ENCODE results near the gene TSPAN9.

Gene TSPAN9

DNA sequence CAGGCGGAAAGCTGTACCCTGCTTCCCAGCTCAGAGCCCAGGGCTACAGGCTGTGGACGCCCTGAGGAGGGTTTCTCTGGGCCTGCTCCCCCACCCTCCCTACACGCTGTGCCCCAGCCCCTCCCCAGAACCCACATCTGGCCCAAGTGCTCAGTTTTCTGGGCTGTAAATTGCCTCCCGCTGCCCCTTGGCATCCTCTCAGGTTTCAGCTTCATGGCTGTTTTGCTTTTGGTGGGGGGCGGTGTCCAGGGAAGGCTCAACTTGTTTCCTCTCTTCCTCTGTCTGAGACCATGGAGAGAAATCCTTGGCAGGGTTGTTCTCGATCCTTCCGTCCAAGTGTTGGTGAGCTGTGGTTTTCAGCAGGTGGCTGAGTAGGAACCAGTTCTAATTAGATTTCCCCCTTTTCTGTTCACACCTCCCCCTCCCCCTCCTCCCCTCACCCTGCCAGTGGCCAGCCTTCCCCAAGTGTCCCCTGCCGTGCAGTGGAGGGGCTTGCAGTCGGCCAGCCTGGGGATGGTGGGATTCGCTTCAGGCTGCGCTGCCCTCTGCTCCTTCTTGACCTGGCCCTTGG lies 61.8 kb downstream of the TSPAN9 start:
- H3K27me3 ChIP-seq (replicated peaks; ENCODE audit: control insufficient read depth, insufficient read depth, low read length) = no peaks in the 10 kb centered on the region
- H3K9me3 ChIP-seq (ENCODE audit: control insufficient read depth, low read length) = no peaks in the 10 kb centered on the region
- no peak for DNase-seq (ENCODE audit: low read depth)
- H3K4me3 ChIP-seq (ENCODE audit: low read length) = no peak overlapping the region
- no peaks in the 10 kb centered on the region for H3K36me3 ChIP-seq (ENCODE audit: control insufficient read depth, insufficient read depth, low read length, severe bottlenecking)
- H3K9ac ChIP-seq (ENCODE audit: low read length) = no peak overlapping the region
- H3K4me1 ChIP-seq (ENCODE audit: control insufficient read depth, insufficient read depth, low read length) = no peaks in the 10 kb centered on the region

DNA sequence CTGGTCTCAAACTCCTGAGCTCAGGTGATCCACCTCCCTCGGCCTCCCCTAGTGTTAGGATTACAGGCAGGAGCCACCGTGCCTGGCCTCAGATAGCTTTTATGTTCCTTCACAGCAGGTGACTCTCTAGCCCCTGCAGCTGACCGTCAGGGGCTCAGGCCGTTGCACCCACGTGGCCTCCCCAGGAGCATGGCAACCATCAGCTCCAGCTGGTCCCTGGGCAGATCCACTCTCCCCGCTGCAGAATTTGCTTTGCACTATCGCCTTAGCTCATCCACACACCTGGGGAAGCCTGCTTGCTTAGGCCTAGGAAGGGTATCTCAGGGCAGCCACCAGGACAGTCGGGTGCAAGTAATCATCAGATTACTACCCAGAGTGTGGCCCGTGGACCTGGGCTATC lies 62.6 kb downstream of the TSPAN9 start:
- no peak for DNase-seq (ENCODE audit: low read depth)
- Histone ChIP-seq H3K4me1 (ENCODE audit: control insufficient read depth, insufficient read depth, low read length) (no peaks in the 10 kb centered on the region), H3K9ac (ENCODE audit: low read length) (no peak overlapping the region), H3K27me3 (replicated peaks; ENCODE audit: control insufficient read depth, insufficient read depth, low read length) (no peaks in the 10 kb centered on the region), H3K36me3 (ENCODE audit: control insufficient read depth, insufficient read depth, low read length, severe bottlenecking) (no peaks in the 10 kb centered on the region), H3K4me3 (ENCODE audit: low read length) (no peak overlapping the region), H3K9me3 (ENCODE audit: control insufficient read depth, low read length) (no peaks in the 10 kb centered on the region)

DNA sequence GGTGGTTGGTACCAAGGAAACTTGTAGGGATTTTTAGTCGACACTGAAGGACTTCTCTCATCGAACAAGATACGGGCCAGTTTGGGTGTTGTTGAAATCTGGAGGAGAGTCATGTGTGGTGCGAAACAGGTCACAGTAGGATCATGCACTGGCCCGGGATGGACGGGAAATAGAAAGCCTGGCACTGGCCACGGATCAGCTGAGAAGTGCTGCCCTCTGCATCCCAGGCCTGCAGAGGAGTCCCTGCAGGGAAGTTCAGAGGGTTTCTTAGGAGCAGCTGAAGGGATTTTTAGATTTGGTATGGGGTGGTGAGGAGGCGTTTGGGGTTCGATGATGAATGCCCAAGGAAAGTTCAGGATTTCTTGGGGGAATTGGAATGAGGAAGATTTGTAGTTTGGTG lies 63.1 kb downstream of the TSPAN9 start:
- Histone ChIP-seq H3K4me3 (ENCODE audit: low read length) (no peak overlapping the region), H3K9ac (ENCODE audit: low read length) (no peak overlapping the region), H3K27me3 (replicated peaks; ENCODE audit: control insufficient read depth, insufficient read depth, low read length) (no peaks in the 10 kb centered on the region), H3K9me3 (ENCODE audit: control insufficient read depth, low read length) (no peaks in the 10 kb centered on the region), H3K4me1 (ENCODE audit: control insufficient read depth, insufficient read depth, low read length) (no peaks in the 10 kb centered on the region), H3K36me3 (ENCODE audit: control insufficient read depth, insufficient read depth, low read length, severe bottlenecking) (no peaks in the 10 kb centered on the region)
- no peak for DNase-seq (ENCODE audit: low read depth)

DNA sequence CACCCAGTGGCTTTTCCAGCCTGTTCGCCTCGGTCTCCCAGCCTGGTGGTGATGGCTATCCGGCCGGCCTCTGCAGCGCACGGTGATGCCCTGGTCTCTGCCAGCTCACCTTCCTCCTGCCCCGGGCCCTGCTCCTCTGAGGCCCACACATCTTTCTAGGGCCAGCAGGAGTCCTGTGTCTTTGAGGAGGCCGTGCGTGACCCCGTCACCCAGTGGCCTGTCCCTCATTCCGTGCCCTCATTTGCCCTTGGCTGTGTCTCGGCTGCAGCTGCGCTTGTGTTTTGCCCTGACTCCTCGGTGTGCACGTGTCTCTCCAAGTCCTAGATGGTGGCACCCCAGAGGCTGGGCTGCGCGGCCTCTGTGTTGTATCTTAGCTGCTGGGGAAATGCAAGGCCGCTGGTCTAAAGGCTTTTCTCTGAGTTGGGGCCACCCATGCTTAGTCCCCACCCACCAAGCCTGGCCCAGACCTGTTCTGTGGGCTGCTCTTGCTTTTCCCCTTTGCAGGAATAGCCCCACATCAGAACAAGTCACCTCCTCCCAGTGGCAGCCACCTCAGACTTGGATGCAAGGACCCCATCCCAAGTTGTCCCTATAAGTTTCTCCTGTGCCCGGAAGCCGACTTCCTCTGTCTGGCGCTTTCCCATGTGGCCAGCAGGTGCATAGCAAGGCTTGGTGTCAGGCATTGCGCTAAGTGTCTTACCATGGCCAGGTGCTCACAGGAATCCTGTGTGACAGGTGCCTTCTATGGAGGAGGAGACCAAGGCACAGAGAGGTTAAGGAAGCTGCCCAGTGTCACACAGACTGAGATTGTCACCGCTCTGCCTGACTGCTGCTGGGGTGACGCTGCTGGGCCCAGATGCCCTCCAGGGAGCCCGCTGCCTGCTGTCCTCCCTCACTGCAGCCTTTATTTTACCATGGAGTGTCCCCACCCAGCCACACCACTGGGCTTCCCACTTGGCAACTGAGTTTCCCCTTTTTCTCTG lies 64.5 kb downstream of the TSPAN9 start:
- DNase-seq (ENCODE audit: low read depth) = no peak
- Histone ChIP-seq H3K9ac (ENCODE audit: low read length) (no peak overlapping the region), H3K4me1 (ENCODE audit: control insufficient read depth, insufficient read depth, low read length) (no peaks in the 10 kb centered on the region), H3K9me3 (ENCODE audit: control insufficient read depth, low read length) (no peaks in the 10 kb centered on the region), H3K4me3 (ENCODE audit: low read length) (no peak overlapping the region), H3K36me3 (ENCODE audit: control insufficient read depth, insufficient read depth, low read length, severe bottlenecking) (no peaks in the 10 kb centered on the region), H3K27me3 (replicated peaks; ENCODE audit: control insufficient read depth, insufficient read depth, low read length) (peaks cover 4% of the 10 kb centered on the region)

DNA sequence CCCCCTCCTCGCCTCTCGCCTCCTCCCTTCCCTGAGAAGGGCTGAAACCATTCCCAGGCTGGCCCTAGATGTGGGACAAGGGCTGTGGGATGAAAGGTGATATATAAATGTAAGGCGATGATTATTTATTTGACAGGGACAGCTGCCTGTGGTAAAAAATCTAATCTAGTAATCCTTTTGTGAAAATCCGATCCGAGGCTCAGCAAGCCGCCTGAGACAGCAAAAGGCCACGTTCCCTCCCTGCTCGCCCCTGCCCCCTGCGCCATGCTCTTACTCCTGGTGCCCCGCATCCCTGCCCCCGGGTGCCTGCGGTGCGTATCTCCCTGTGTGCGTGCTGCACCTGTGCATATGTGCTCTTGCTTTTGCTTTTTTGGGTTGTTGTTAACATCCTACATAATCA lies 65.2 kb downstream of the TSPAN9 start:
- H3K36me3 ChIP-seq (ENCODE audit: control insufficient read depth, insufficient read depth, low read length, severe bottlenecking) = no peaks in the 10 kb centered on the region
- no peaks in the 10 kb centered on the region for H3K4me1 ChIP-seq (ENCODE audit: control insufficient read depth, insufficient read depth, low read length)
- no peak overlapping the region for H3K4me3 ChIP-seq (ENCODE audit: low read length)
- H3K27me3 ChIP-seq (replicated peaks; ENCODE audit: control insufficient read depth, insufficient read depth, low read length) = peaks cover 8% of the 10 kb centered on the region
- no peak for DNase-seq (ENCODE audit: low read depth)
- H3K9ac ChIP-seq (ENCODE audit: low read length) = no peak overlapping the region
- no peaks in the 10 kb centered on the region for H3K9me3 ChIP-seq (ENCODE audit: control insufficient read depth, low read length)

DNA sequence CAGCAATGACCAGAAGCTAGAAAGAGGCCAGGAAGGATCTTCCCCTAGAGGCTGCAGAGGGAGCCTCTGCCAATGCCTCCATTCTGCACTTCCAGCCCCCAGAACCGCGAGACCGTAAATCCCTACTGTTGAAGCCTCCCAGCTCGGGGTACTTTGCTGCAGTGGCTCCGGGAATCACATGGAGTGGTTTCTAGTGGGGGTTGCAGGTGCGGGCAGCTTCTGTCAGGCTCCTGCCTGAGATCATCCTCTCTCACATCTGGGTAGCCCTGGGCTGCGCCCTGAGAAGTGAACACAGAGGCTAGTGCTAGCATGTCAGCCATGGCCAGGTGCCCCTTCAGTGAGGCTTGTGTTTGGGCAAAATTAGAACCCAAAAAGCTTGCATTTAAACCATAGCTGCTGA lies 67.3 kb downstream of the TSPAN9 start:
- no peak overlapping the region for H3K9ac ChIP-seq (ENCODE audit: low read length)
- H3K36me3 ChIP-seq (ENCODE audit: control insufficient read depth, insufficient read depth, low read length, severe bottlenecking) = no peaks in the 10 kb centered on the region
- no peak for DNase-seq (ENCODE audit: low read depth)
- no peaks in the 10 kb centered on the region for H3K9me3 ChIP-seq (ENCODE audit: control insufficient read depth, low read length)
- peaks cover 17% of the 10 kb centered on the region for H3K27me3 ChIP-seq (replicated peaks; ENCODE audit: control insufficient read depth, insufficient read depth, low read length)
- no peak overlapping the region for H3K4me3 ChIP-seq (ENCODE audit: low read length)
- H3K4me1 ChIP-seq (ENCODE audit: control insufficient read depth, insufficient read depth, low read length) = no peaks in the 10 kb centered on the region

DNA sequence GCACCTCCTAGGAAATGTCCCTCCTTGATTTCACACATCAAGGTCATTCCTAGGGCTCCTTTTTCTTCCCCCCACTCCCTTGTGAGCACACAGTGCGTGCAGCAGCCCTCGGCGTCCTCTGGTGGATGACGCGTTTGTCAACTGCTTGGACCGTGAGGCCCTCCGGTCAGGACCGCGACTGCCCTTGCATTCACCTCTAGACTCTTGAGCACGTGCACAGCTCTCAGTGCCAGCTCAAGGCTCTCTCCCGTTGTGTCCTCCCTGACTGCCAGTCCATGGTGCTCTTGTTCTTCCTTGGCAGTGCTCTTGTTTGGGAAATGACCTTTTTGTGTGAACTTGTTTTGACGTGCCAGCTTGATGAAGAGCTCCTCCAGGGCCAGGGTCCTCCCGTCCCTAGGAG lies 67.9 kb downstream of the TSPAN9 start:
- H3K36me3 ChIP-seq (ENCODE audit: control insufficient read depth, insufficient read depth, low read length, severe bottlenecking) = no peaks in the 10 kb centered on the region
- no peaks in the 10 kb centered on the region for H3K9me3 ChIP-seq (ENCODE audit: control insufficient read depth, low read length)
- H3K27me3 ChIP-seq (replicated peaks; ENCODE audit: control insufficient read depth, insufficient read depth, low read length) = peaks cover 17% of the 10 kb centered on the region
- H3K4me1 ChIP-seq (ENCODE audit: control insufficient read depth, insufficient read depth, low read length) = no peaks in the 10 kb centered on the region
- DNase-seq (ENCODE audit: low read depth) = no peak
- no peak overlapping the region for H3K4me3 ChIP-seq (ENCODE audit: low read length)
- H3K9ac ChIP-seq (ENCODE audit: low read length) = no peak overlapping the region

DNA sequence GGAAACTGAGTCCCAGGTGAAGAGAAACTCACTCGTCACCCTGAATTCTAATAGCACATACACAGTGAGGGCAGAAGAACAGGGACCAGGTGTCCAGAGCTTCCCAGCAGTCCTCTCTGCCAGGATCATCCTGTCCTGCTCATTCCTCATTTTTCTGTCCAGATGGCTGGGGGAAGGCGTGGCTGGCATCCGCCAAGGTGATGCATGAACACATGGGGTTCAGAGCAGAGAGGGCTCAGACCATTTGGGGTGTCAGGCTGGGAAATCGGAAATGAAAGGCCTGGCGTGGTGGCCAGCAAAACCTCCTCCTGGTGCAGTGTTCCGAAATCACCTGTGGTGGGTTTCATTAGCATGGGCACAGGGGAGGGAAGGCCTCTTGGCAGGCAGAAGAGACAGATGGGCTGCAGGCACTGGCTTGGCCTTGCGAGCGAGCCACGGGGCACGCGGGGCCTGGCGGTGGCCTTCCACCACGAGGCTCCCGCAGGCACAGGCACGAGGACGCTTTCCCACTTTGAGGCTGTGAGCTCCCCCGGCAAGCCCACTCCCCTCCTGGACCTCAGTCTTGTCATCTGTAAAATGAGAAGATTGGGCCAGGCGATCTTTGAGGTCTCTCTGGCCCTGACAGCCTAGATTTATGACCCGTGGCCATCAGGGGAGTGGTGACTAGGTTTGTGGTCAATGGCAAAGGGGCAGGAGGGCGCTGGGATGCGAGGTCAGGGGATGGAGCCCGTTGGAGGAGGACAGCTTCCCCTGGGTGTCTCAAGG lies 68.5 kb downstream of the TSPAN9 start:
- H3K27me3 ChIP-seq (replicated peaks; ENCODE audit: control insufficient read depth, insufficient read depth, low read length) = peaks cover 17% of the 10 kb centered on the region
- H3K9me3 ChIP-seq (ENCODE audit: control insufficient read depth, low read length) = no peaks in the 10 kb centered on the region
- no peaks in the 10 kb centered on the region for H3K36me3 ChIP-seq (ENCODE audit: control insufficient read depth, insufficient read depth, low read length, severe bottlenecking)
- no peak for DNase-seq (ENCODE audit: low read depth)
- H3K4me1 ChIP-seq (ENCODE audit: control insufficient read depth, insufficient read depth, low read length) = peaks cover 6% of the 10 kb centered on the region
- H3K4me3 ChIP-seq (ENCODE audit: low read length) = no peak overlapping the region
- H3K9ac ChIP-seq (ENCODE audit: low read length) = no peak overlapping the region

DNA sequence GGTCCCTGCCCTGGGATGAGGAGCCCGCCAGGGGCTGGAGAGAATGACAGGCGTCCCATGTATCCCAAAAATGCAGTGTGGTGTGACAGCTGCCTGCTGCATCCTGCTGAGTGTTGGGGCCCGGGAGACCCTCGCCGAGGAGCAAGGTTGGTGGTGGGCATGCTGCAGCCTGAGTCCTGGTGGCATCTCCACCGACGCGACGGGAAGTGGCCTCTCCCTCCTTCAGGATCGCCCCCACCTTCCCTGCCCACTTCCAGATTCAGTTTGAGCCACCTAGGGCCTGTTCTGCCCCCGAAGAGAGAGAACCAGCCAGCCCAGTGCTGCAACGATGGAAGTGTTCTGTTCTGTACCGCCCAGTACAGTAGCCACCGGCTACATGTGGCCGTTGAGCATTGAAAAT lies 70.1 kb downstream of the TSPAN9 start:
- H3K4me3 ChIP-seq (ENCODE audit: low read length) = no peak overlapping the region

DNA sequence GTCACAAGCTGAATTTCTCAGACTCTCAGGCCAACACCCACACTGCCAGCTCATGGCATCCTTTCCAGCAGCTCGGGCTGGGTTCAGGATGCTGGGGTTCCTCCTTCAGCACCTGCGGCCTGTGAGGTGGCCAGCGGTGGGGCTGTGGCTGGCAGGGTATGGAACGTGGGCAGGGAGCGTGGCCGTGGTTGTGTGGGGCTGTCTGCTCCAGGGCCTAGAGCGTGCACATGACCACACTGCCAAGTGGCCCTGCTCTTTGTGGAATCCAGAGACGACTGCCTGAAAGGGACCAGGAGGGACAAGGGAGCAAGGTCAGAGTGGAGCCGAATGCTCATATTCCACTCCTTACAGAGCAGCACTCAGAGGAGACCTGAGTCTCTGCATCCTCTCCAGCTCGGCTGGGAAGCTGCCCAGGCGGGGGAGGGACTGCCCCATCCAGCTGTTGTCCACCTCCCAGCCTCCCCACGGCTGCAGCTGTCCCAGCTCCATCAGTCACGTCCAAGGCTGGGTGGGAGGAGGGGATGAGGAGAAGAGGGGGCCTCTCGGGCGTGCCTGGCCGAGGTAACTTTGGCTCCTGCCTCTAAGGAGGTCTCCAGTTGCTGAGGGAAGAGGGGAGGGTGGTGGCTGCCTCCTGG lies 71.3 kb downstream of the TSPAN9 start:
- H3K9me3 ChIP-seq (ENCODE audit: control insufficient read depth, low read length) = no peaks in the 10 kb centered on the region
- H3K4me3 ChIP-seq (ENCODE audit: low read length) = no peak overlapping the region
- H3K9ac ChIP-seq (ENCODE audit: low read length) = no peak overlapping the region
- no peaks in the 10 kb centered on the region for H3K36me3 ChIP-seq (ENCODE audit: control insufficient read depth, insufficient read depth, low read length, severe bottlenecking)
- no peak for DNase-seq (ENCODE audit: low read depth)
- H3K4me1 ChIP-seq (ENCODE audit: control insufficient read depth, insufficient read depth, low read length) = peaks cover 20% of the 10 kb centered on the region
- peaks cover 17% of the 10 kb centered on the region for H3K27me3 ChIP-seq (replicated peaks; ENCODE audit: control insufficient read depth, insufficient read depth, low read length)

More for the DNA sequence above, 70.1 kb downstream of the TSPAN9 start:
- Histone ChIP-seq H3K9ac (ENCODE audit: low read length) (no peak overlapping the region), H3K9me3 (ENCODE audit: control insufficient read depth, low read length) (no peaks in the 10 kb centered on the region), H3K4me1 (ENCODE audit: control insufficient read depth, insufficient read depth, low read length) (peaks cover 20% of the 10 kb centered on the region), H3K36me3 (ENCODE audit: control insufficient read depth, insufficient read depth, low read length, severe bottlenecking) (no peaks in the 10 kb centered on the region), H3K27me3 (replicated peaks; ENCODE audit: control insufficient read depth, insufficient read depth, low read length) (peaks cover 17% of the 10 kb centered on the region)
- no peak for DNase-seq (ENCODE audit: low read depth)
